Camera-type eye (tissue), 1 donor: Measurements from ENCODE around the gene RARRES2. TPM values are rescaled to one million over a fixed set of nuclear protein-coding genes. Genes with fewer than 3 reads are reported as not detected.

Experiments
- total RNA-seq: library from RNA; depleted of rRNA; stranded (reverse); fragments of >200 nt; gene quantifications from one replicate; pipeline ENCODE4 v1.2.3, GENCODE V29; 2014

RARRES2 gene
- 66.2 TPM for total RNA-seq

GRCh38 chr7:150341263-150342120 lies at the start of gene RARRES2:
Gene RARRES2 (minus strand): TSS chr7:150341629. CDS start chr7:150340609, 1,020 bp downstream.

GRCh38 chr7:150378853-150379440 lies 37.5 kb upstream of the RARRES2 start, which contains the start of gene ZNF775:
Gene ZNF775 (plus strand): TSS chr7:150379330. CDS start chr7:150388471, 9,141 bp downstream.

GRCh38 chr7:150368096-150368883 lies 26.9 kb upstream of the RARRES2 start, which contains the start of gene REPIN1:
Gene REPIN1 (plus strand): TSS chr7:150368822. CDS start chr7:150369712, 890 bp downstream.

GRCh38 chr7:150322833-150323681 lies 18.4 kb downstream of the RARRES2 start, which contains the start of the genes ACTR3C and LRRC61:
Gene ACTR3C (minus strand): TSS chr7:150323545. CDS start chr7:150295296, 28,249 bp downstream.
Gene LRRC61 (plus strand): TSS chr7:150323355. CDS start chr7:150336862, 13,507 bp downstream.

Other genes with a start within 250 kb of the RARRES2 start
- 26.6 TPM for gene LRRC61, start 18.3 kb downstream of the RARRES2 start, total RNA-seq
- gene ACTR3C, start 18.1 kb downstream of the RARRES2 start, total RNA-seq: 5.3 TPM
- 115 TPM for gene REPIN1, start 27.2 kb upstream of the RARRES2 start, total RNA-seq
- 20.3 TPM for gene ZNF775, start 37.7 kb upstream of the RARRES2 start, total RNA-seq
- 7.5 TPM for gene GIMAP8, start 109.0 kb upstream of the RARRES2 start, total RNA-seq
- gene GIMAP7, start 173.2 kb upstream of the RARRES2 start, total RNA-seq: 4.1 TPM
- 22.5 TPM for gene GIMAP4, start 225.8 kb upstream of the RARRES2 start, total RNA-seq